WTC11 (cell line): ENCODE data around the gene DMXL2. TPM values are rescaled to one million over a fixed set of nuclear protein-coding genes. Genes with fewer than 3 reads are reported as not detected.

Experiments
- ATAC-seq: fragments of 200-7000 bp; cut with Tn5 transposase; 2 replicates; pipeline ENCODE4 v1.10.0; 2021; ENCODE audit warnings: mild to moderate bottlenecking, moderate library complexity
- CTCF ChIA-PET: fragments of 300-600 bp; sonication (Branson Sonifier 250); formaldehyde crosslinking; loops from one replicate; lab custom pipeline; 2021; ENCODE audit warnings: antibody characterized with exemption; lab: Charles Lee
- POLR2A ChIA-PET: fragments of 350-600 bp; sonication (Branson Sonifier 250); formaldehyde crosslinking; loops from one replicate; lab custom pipeline; 2021; ENCODE audit warnings: antibody characterized with exemption; lab: Charles Lee
- DNase-seq: peaks from one replicate; pipeline ENCODE4 v3.0.0; 2021; ENCODE audit warnings: low spot score
- H3K27ac Mint-ChIP-seq: 2 replicates; pipeline ENCODE4 v1.8.0; 2021; ENCODE audit warnings: mixed read lengths
- H3K27me3 Mint-ChIP-seq: 2 replicates; pipeline ENCODE4 v1.8.0; 2021; ENCODE audit warnings: low read depth, mild to moderate bottlenecking, moderate library complexity, mixed read lengths
- H3K36me3 Mint-ChIP-seq: 2 replicates; pipeline ENCODE4 v1.8.0; 2021; ENCODE audit warnings: mixed read lengths
- H3K4me1 Mint-ChIP-seq: 2 replicates; pipeline ENCODE4 v1.8.0; 2022; ENCODE audit warnings: mixed read lengths
- H3K4me3 Mint-ChIP-seq: 2 replicates; pipeline ENCODE4 v1.8.0; 2021; ENCODE audit warnings: mild to moderate bottlenecking, moderate library complexity, mixed read lengths
- H3K9me3 Mint-ChIP-seq: 2 replicates; pipeline ENCODE4 v1.8.0; 2021; ENCODE audit warnings: mixed read lengths
- AFF4 ChIP-seq: sonication (generic); formaldehyde crosslinking; IDR thresholded peaks from 2 replicates; pipeline ENCODE4 v1.8.1; 2023; ENCODE audit warnings: mild to moderate bottlenecking, missing genetic modification reagents, borderline replicate concordance
- ATF1 ChIP-seq: sonication (generic); formaldehyde crosslinking; IDR thresholded peaks from 2 replicates; pipeline ENCODE4 v1.8.1; 2023; ENCODE audit warnings: mild to moderate bottlenecking, moderate library complexity, missing genetic modification reagents
- ETV6 ChIP-seq: sonication (generic); formaldehyde crosslinking; IDR thresholded peaks from 2 replicates; pipeline ENCODE4 v1.8.1; 2022; ENCODE audit warnings: mild to moderate bottlenecking, missing genetic modification reagents
- GABPB1 ChIP-seq: sonication (generic); formaldehyde crosslinking; IDR thresholded peaks from 2 replicates; pipeline ENCODE4 v1.8.1; 2023; ENCODE audit warnings: mild to moderate bottlenecking, missing genetic modification reagents
- KAT7 ChIP-seq: sonication (generic); formaldehyde crosslinking; IDR thresholded peaks from 2 replicates; pipeline ENCODE4 v1.8.1; 2023; ENCODE audit warnings: missing genetic modification reagents, mild to moderate bottlenecking, borderline replicate concordance
- MLX ChIP-seq: sonication (generic); formaldehyde crosslinking; IDR thresholded peaks from 2 replicates; pipeline ENCODE4 v1.8.1; 2023; ENCODE audit warnings: mild to moderate bottlenecking, missing genetic modification reagents, moderate library complexity
- MXD4 ChIP-seq: fragments of 250-450 bp; sonication (Bioruptor Pico); IDR thresholded peaks from 2 replicates; pipeline ENCODE4 v1.8.0; 2021; ENCODE audit warnings: mild to moderate bottlenecking, moderate library complexity, borderline replicate concordance
- MYBL2 ChIP-seq: sonication (generic); formaldehyde crosslinking; IDR thresholded peaks from 2 replicates; pipeline ENCODE4 v1.8.1; 2023; ENCODE audit warnings: mild to moderate bottlenecking, moderate library complexity, missing genetic modification reagents
- NFATC4 ChIP-seq: fragments of 250-450 bp; sonication (Bioruptor Pico); IDR thresholded peaks from 2 replicates; pipeline ENCODE4 v1.9.0; 2021; ENCODE audit warnings: mild to moderate bottlenecking
- NFE2L1 ChIP-seq: sonication (generic); formaldehyde crosslinking; IDR thresholded peaks from 2 replicates; pipeline ENCODE4 v1.8.1; 2023; ENCODE audit warnings: missing genetic modification reagents
- NR3C1 ChIP-seq: sonication (generic); formaldehyde crosslinking; conservative IDR thresholded peaks from 2 replicates; pipeline ENCODE4 v1.8.1; 2023; ENCODE audit warnings: low read depth, mild to moderate bottlenecking, missing genetic modification reagents
- SOX15 ChIP-seq: fragments of 250-450 bp; sonication (Bioruptor Pico); IDR thresholded peaks from 2 replicates; pipeline ENCODE4 v1.9.0; 2021; ENCODE audit warnings: mild to moderate bottlenecking
- SP1 ChIP-seq: sonication (generic); formaldehyde crosslinking; conservative IDR thresholded peaks from 2 replicates; pipeline ENCODE4 v1.8.1; 2022; ENCODE audit warnings: missing genetic modification reagents
- TEAD4 ChIP-seq: sonication (generic); formaldehyde crosslinking; IDR thresholded peaks from 2 replicates; pipeline ENCODE4 v1.8.0; 2022; ENCODE audit warnings: mild to moderate bottlenecking, missing genetic modification reagents
- ZNF219 ChIP-seq: sonication (generic); formaldehyde crosslinking; IDR thresholded peaks from 2 replicates; pipeline ENCODE4 v1.8.0; 2023; ENCODE audit warnings: missing genetic modification reagents, mild to moderate bottlenecking, borderline replicate concordance
- ZNF423 ChIP-seq: fragments of 250-450 bp; sonication (Bioruptor Pico); IDR thresholded peaks from 2 replicates; pipeline ENCODE4 v2.1.2; 2022; ENCODE audit warnings: mild to moderate bottlenecking, moderate library complexity
- ZNF671 ChIP-seq: fragments of 250-450 bp; sonication (Bioruptor Pico); IDR thresholded peaks from 2 replicates; pipeline ENCODE4 v1.8.0; 2021; ENCODE audit warnings: mild to moderate bottlenecking
- total RNA-seq: library from RNA; stranded (reverse); gene quantifications from 3 replicates; pipeline ENCODE4 v1.2.3, GENCODE V29; 2021
- TF ChIP-seq, protein P1 (sequence below): sonication (generic); formaldehyde crosslinking; IDR thresholded peaks from 2 replicates; pipeline ENCODE4 v1.8.0; 2022; ENCODE audit warnings: missing genetic modification reagents
- TF ChIP-seq, protein P2 (sequence below): sonication (generic); formaldehyde crosslinking; IDR thresholded peaks from 2 replicates; pipeline ENCODE4 v1.8.0; 2023; ENCODE audit warnings: mild to moderate bottlenecking, missing genetic modification reagents
- TF ChIP-seq, protein P3 (sequence below): sonication (generic); formaldehyde crosslinking; IDR thresholded peaks from 2 replicates; pipeline ENCODE4 v1.8.1; 2022; ENCODE audit warnings: mild to moderate bottlenecking, missing genetic modification reagents, moderate library complexity, borderline replicate concordance

Gene DMXL2
- total RNA-seq, 1 experiment from 2014 or later: 10.4 TPM

- H3K27ac Mint-ChIP-seq: no peak overlapping the region
- CTCF ChIA-PET: interaction anchor here (0.9 to 3.0 kb wide), 7 partner anchors 9 to 305 kb away, joined by 3 to 13 read pairs (median 3); no protein-coding TSS in a partner anchor
- no peak overlapping the region for H3K4me3 Mint-ChIP-seq
- ATAC-seq (no peak), DNase-seq (no peak)
- POLR2A ChIA-PET: no interaction called here
- no peaks in the 10 kb centered on the region for H3K4me1 Mint-ChIP-seq
- no peaks in the 10 kb centered on the region for H3K27me3 Mint-ChIP-seq
- TF ChIP-seq GABPB1 (CRISPR knock-in tag) (no peak), MXD4 (CRISPR knock-in tag) (no peak), MLX (CRISPR knock-in tag) (no peak), MYBL2 (no peak), SP1 (CRISPR knock-in tag) (no peak), NR3C1 (CRISPR knock-in tag) (no peak), ZNF671 (CRISPR knock-in tag) (no peak), NFE2L1 (no peak), KAT7 (CRISPR knock-in tag) (no peak), TEAD4 (no peak), ZNF219 (CRISPR knock-in tag) (no peak), SOX15 (no peak), ZNF423 (no peak), NFATC4 (CRISPR knock-in tag) (no peak), AFF4 (no peak), ETV6 (CRISPR knock-in tag) (no peak), ATF1 (CRISPR knock-in tag) (no peak)
- TF ChIP-seq, protein P1, sequence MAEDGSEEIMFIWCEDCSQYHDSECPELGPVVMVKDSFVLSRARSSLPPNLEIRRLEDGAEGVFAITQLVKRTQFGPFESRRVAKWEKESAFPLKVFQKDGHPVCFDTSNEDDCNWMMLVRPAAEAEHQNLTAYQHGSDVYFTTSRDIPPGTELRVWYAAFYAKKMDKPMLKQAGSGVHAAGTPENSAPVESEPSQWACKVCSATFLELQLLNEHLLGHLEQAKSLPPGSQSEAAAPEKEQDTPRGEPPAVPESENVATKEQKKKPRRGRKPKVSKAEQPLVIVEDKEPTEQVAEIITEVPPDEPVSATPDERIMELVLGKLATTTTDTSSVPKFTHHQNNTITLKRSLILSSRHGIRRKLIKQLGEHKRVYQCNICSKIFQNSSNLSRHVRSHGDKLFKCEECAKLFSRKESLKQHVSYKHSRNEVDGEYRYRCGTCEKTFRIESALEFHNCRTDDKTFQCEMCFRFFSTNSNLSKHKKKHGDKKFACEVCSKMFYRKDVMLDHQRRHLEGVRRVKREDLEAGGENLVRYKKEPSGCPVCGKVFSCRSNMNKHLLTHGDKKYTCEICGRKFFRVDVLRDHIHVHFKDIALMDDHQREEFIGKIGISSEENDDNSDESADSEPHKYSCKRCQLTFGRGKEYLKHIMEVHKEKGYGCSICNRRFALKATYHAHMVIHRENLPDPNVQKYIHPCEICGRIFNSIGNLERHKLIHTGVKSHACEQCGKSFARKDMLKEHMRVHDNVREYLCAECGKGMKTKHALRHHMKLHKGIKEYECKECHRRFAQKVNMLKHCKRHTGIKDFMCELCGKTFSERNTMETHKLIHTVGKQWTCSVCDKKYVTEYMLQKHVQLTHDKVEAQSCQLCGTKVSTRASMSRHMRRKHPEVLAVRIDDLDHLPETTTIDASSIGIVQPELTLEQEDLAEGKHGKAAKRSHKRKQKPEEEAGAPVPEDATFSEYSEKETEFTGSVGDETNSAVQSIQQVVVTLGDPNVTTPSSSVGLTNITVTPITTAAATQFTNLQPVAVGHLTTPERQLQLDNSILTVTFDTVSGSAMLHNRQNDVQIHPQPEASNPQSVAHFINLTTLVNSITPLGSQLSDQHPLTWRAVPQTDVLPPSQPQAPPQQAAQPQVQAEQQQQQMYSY (CRISPR knock-in tag): no peak
- TF ChIP-seq, protein P2, sequence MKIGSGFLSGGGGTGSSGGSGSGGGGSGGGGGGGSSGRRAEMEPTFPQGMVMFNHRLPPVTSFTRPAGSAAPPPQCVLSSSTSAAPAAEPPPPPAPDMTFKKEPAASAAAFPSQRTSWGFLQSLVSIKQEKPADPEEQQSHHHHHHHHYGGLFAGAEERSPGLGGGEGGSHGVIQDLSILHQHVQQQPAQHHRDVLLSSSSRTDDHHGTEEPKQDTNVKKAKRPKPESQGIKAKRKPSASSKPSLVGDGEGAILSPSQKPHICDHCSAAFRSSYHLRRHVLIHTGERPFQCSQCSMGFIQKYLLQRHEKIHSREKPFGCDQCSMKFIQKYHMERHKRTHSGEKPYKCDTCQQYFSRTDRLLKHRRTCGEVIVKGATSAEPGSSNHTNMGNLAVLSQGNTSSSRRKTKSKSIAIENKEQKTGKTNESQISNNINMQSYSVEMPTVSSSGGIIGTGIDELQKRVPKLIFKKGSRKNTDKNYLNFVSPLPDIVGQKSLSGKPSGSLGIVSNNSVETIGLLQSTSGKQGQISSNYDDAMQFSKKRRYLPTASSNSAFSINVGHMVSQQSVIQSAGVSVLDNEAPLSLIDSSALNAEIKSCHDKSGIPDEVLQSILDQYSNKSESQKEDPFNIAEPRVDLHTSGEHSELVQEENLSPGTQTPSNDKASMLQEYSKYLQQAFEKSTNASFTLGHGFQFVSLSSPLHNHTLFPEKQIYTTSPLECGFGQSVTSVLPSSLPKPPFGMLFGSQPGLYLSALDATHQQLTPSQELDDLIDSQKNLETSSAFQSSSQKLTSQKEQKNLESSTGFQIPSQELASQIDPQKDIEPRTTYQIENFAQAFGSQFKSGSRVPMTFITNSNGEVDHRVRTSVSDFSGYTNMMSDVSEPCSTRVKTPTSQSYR (CRISPR knock-in tag): no peak
- TF ChIP-seq, protein P3, sequence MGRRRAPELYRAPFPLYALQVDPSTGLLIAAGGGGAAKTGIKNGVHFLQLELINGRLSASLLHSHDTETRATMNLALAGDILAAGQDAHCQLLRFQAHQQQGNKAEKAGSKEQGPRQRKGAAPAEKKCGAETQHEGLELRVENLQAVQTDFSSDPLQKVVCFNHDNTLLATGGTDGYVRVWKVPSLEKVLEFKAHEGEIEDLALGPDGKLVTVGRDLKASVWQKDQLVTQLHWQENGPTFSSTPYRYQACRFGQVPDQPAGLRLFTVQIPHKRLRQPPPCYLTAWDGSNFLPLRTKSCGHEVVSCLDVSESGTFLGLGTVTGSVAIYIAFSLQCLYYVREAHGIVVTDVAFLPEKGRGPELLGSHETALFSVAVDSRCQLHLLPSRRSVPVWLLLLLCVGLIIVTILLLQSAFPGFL (CRISPR knock-in tag): no peak
- no peaks in the 10 kb centered on the region for H3K36me3 Mint-ChIP-seq
- no peaks in the 10 kb centered on the region for H3K9me3 Mint-ChIP-seq
Observed at GRCh38 chr15:51497806-51498205, 124.8 kb downstream of the DMXL2 start.
